ENCODE measurements around the gene ATP6V1D. TPM values are rescaled to one million over a fixed set of nuclear protein-coding genes. Genes with fewer than 3 reads are reported as not detected.
"Not testable (repeated sequence)": the region's sequence is repeated elsewhere in the genome, so short reads cannot be mapped to it uniquely, and the experiment has no call there.

Gene ATP6V1D
- total RNA-seq, 2 experiments from 2014 or later, result 23.3 to 26.7 TPM

GRCh38 chr14:67332468-67332867, 27.1 kb downstream of the ATP6V1D start:
- Mint-ChIP-seq H3K27me3 (no peaks in the 10 kb centered on the region), H3K27ac (no peak overlapping the region), H3K9me3 (ENCODE audit: low read depth) (no peaks in the 10 kb centered on the region), H3K4me3 (no peak overlapping the region), H3K36me3 (ENCODE audit: low read depth) (peaks cover 30% of the 10 kb centered on the region), H3K4me1 (no peaks in the 10 kb centered on the region)
- DNase-seq (no peak), ATAC-seq (no peak)
- ChIA-PET POLR2A (no interaction called here), CTCF (interaction anchor here (0.6 to 1.2 kb wide), 2 partner anchors 10 to 27 kb away, joined by 3 read pairs; partner anchors contain the start of gene ATP6V1D)
- intact Hi-C loops (cut with DNase I, micrococcal nuclease), result no loop called here

- ChIA-PET POLR2A (no interaction called here), CTCF (interaction anchor here (0.6 kb wide), 1 partner anchor 11 kb away, joined by 3 read pairs; no protein-coding TSS in a partner anchor)
- no peak overlapping the region for H3K4me3 Mint-ChIP-seq
- DNase-seq, result no peak
- no peaks in the 10 kb centered on the region for H3K9me3 Mint-ChIP-seq (ENCODE audit: low read depth)
- H3K4me1 Mint-ChIP-seq, result no peaks in the 10 kb centered on the region
- no peaks in the 10 kb centered on the region for H3K27me3 Mint-ChIP-seq
- H3K36me3 Mint-ChIP-seq (ENCODE audit: low read depth), result peaks cover 28% of the 10 kb centered on the region
- intact Hi-C loops (cut with DNase I, micrococcal nuclease), result no loop called here
- H3K27ac Mint-ChIP-seq, result no peak overlapping the region
- ATAC-seq, result no peak
Measured at GRCh38 chr14:67331368-67332125, 28.1 kb downstream of the ATP6V1D start.

- ATAC-seq; H3K4me3 Mint-ChIP-seq; H3K27ac Mint-ChIP-seq; intact Hi-C loops (cut with DNase I, micrococcal nuclease); H3K9me3 Mint-ChIP-seq (ENCODE audit: low read depth); H3K4me1 Mint-ChIP-seq; CTCF ChIA-PET; POLR2A ChIA-PET; H3K27me3 Mint-ChIP-seq; DNase-seq: not testable (repeated sequence)
- H3K36me3 Mint-ChIP-seq (ENCODE audit: low read depth), result peaks cover 29% of the 10 kb centered on the region
Measured at GRCh38 chr14:67329666-67330065, 29.9 kb downstream of the ATP6V1D start.

- Mint-ChIP-seq H3K4me1 (no peaks in the 10 kb centered on the region), H3K27ac (no peak overlapping the region), H3K36me3 (ENCODE audit: low read depth) (peaks cover 3% of the 10 kb centered on the region), H3K4me3 (no peak overlapping the region), H3K27me3 (no peaks in the 10 kb centered on the region), H3K9me3 (ENCODE audit: low read depth) (no peaks in the 10 kb centered on the region)
- DNase-seq (no peak), ATAC-seq (no peak)
- intact Hi-C loops (cut with DNase I, micrococcal nuclease), result no loop called here
- ChIA-PET POLR2A (no interaction called here), CTCF (interaction anchor here (1.4 kb wide), 1 partner anchor 108 kb away, joined by 4 read pairs; no protein-coding TSS in a partner anchor)
Measured at GRCh38 chr14:67319142-67319541, 40.5 kb downstream of the ATP6V1D start.

GRCh38 chr14:67317822-67318221, 41.8 kb downstream of the ATP6V1D start:
- H3K9me3 Mint-ChIP-seq (ENCODE audit: low read depth), result no peaks in the 10 kb centered on the region
- intact Hi-C loops (cut with DNase I, micrococcal nuclease), result no loop called here
- ATAC-seq, result no peak
- H3K36me3 Mint-ChIP-seq (ENCODE audit: low read depth), result peaks cover 3% of the 10 kb centered on the region
- CTCF ChIA-PET, result no interaction called here
- no peak overlapping the region for H3K4me3 Mint-ChIP-seq
- no peak overlapping the region for H3K27ac Mint-ChIP-seq
- no peaks in the 10 kb centered on the region for H3K4me1 Mint-ChIP-seq
- POLR2A ChIA-PET, result no interaction called here
- no peaks in the 10 kb centered on the region for H3K27me3 Mint-ChIP-seq
- DNase-seq, result no peak

- Mint-ChIP-seq H3K36me3 (ENCODE audit: low read depth) (peaks cover 2% of the 10 kb centered on the region), H3K27ac (no peak overlapping the region), H3K4me1 (no peaks in the 10 kb centered on the region), H3K27me3 (no peaks in the 10 kb centered on the region), H3K9me3 (ENCODE audit: low read depth) (no peaks in the 10 kb centered on the region), H3K4me3 (no peak overlapping the region)
- intact Hi-C loops (cut with DNase I, micrococcal nuclease), result no loop called here
- CTCF ChIA-PET, result no interaction called here
- no peak for ATAC-seq
- DNase-seq, result no peak
- POLR2A ChIA-PET, result interaction anchor here (0.6 kb wide), 1 partner anchor 56 kb away, joined by 3 read pairs; no protein-coding TSS in a partner anchor
Measured at GRCh38 chr14:67313153-67313552, 46.5 kb downstream of the ATP6V1D start.

GRCh38 chr14:67311868-67312267, 47.7 kb downstream of the ATP6V1D start:
- Mint-ChIP-seq H3K4me3 (no peak overlapping the region), H3K9me3 (ENCODE audit: low read depth) (no peaks in the 10 kb centered on the region), H3K4me1 (no peaks in the 10 kb centered on the region), H3K27me3 (no peaks in the 10 kb centered on the region), H3K36me3 (ENCODE audit: low read depth) (peaks cover 2% of the 10 kb centered on the region), H3K27ac (no peak overlapping the region)
- ChIA-PET CTCF (interaction anchor here (1.0 kb wide), 1 partner anchor 26 kb away, joined by 3 read pairs; no protein-coding TSS in a partner anchor), POLR2A (no interaction called here)
- intact Hi-C loops (cut with DNase I, micrococcal nuclease), result no loop called here
- no peak for DNase-seq
- ATAC-seq, result no peak

Other genes with a start within 250 kb of the ATP6V1D start
- gene GARIN2, start 170.4 kb downstream of the ATP6V1D start, total RNA-seq, result not detected
- 1 to 10 TPM; 5.9 to 6.6 TPM for gene PALS1, start 118.4 kb downstream of the ATP6V1D start, total RNA-seq
- 100 to 1,000 TPM; 212 to 233 TPM for gene EIF2S1, start 524 bp upstream of the ATP6V1D start, total RNA-seq
- gene PLEK2, start 52.4 kb upstream of the ATP6V1D start, total RNA-seq, result 1 to 10 TPM; 2.9 to 5.1 TPM
- 1 to 10 TPM; 1.3 to 1.5 TPM for gene TMEM229B, start 128.9 kb upstream of the ATP6V1D start, total RNA-seq
- 1 to 10 TPM; 4.1 to 5.7 TPM for gene PLEKHH1, start 173.5 kb upstream of the ATP6V1D start, total RNA-seq
- 10 to 100 TPM; 14.9 to 21.4 TPM for gene PIGH, start 240.5 kb upstream of the ATP6V1D start, total RNA-seq

All from activated CD4-positive, alpha-beta T cell treated with anti-CD3 and anti-CD28 coated beads for 36 hours (primary cell).